ENCODE results near the gene CD6. TPM values are rescaled to one million over a fixed set of nuclear protein-coding genes. Genes with fewer than 3 reads are reported as not detected.

Gene CD6
- total and polyA plus RNA-seq, 2 of the 8 experiments (the other 6 are each of a cell fraction or from before 2014, with no cell fraction given) = 0.03 TPM; not detected in 1

DNA sequence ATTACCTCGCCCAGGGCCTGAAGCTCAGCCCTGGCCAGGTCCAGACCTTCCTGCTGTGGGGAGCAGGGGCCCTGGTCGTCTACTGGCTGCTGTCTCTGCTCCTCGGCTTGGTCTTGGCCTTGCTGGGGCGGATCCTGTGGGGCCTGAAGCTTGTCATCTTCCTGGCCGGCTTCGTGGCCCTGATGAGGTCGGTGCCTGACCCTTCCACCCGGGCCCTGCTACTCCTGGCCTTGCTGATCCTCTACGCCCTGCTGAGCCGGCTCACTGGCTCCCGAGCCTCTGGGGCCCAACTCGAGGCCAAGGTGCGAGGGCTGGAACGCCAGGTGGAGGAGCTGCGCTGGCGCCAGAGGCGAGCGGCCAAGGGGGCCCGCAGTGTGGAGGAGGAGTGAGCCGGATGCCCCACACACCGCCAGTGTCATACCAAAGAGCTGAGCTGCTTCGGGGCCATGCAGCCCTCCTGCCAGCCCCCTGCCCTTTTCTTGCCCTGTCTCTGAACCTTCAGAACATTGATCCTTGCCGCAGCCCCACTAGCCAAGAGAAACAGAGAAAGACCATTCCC, 49.6 kb upstream of the CD6 start:
- Histone ChIP-seq H4K20me1 (replicated peaks in 1 of 2; ENCODE audit: control insufficient read depth in 1 of 2, insufficient read depth in 2 of 2, low read length in 2 of 2) (peaks cover 7 to 16% of the 10 kb centered on the region in 2 experiments), H3K4me3 (ENCODE audit: extremely low read depth in 1 of 4, insufficient read depth in 2 of 4, low read depth in 3 of 4, low read length in 4 of 4) (no peak overlapping the region), H2BK12ac (ENCODE audit: low read depth, low read length) (no peak overlapping the region), H2BK120ac (replicated peaks; ENCODE audit: low read depth, low read length) (no peak overlapping the region), H4K5ac (ENCODE audit: insufficient read length, low read depth, low read length) (no peak overlapping the region), H4K91ac (replicated peaks; ENCODE audit: insufficient read length, low read length) (no peak overlapping the region), H3K4me2 (ENCODE audit: insufficient read depth in 1 of 2, low read depth in 2 of 2, low read length in 2 of 2) (no peak overlapping the region), H3K4me1 (replicated peaks in 1 of 4; ENCODE audit: control insufficient read depth in 3 of 4, insufficient read depth in 4 of 4, low read length in 3 of 4) (peaks cover 6 to 14% (median 6%) of the 10 kb centered on the region in 4 experiments), H4K8ac (ENCODE audit: extremely low read depth, insufficient read depth, low read length) (no peak overlapping the region; the same call in 1 of the 2 replicates), H3K56ac (replicated peaks; ENCODE audit: insufficient read length, low read depth, low read length) (no peak overlapping the region), H3K9me3 (ENCODE audit: insufficient read depth in 2 of 2, low read depth in 1 of 2, low read length in 1 of 2) (no peaks in the 10 kb centered on the region), H2BK15ac (ENCODE audit: low read length) (no peak overlapping the region), H3K27me3 (replicated peaks in 1 of 4; ENCODE audit: control insufficient read depth in 3 of 4, extremely low read depth in 1 of 4, insufficient read depth in 3 of 4, low read length in 3 of 4) (peaks cover 0 to 3% (median 0%) of the 10 kb centered on the region in 4 experiments; a peak in 1 of 7 replicates), H2BK20ac (ENCODE audit: low read length) (no peak overlapping the region), H3K9ac (replicated peaks in 1 of 4; ENCODE audit: extremely low read depth in 1 of 4, low read depth in 3 of 4, low read length in 3 of 4) (no peak overlapping the region), H3K4ac (replicated peaks; ENCODE audit: insufficient read length, low read depth, low read length) (no peak overlapping the region), H3K36me3 (ENCODE audit: control insufficient read depth in 2 of 4, insufficient read depth in 4 of 4, low read length in 3 of 4) (peaks cover 3 to 14% (median 9%) of the 10 kb centered on the region in 4 experiments; a peak in 5 of 8 replicates), H3K27ac (ENCODE audit: low read depth, low read length) (no peak overlapping the region), H3K79me2 (ENCODE audit: control insufficient read depth in 1 of 2, insufficient read depth in 2 of 2, low read length in 2 of 2) (peaks cover 1 to 18% of the 10 kb centered on the region in 2 experiments), H3K14ac (ENCODE audit: insufficient read length) (no peak overlapping the region), H3K23ac (ENCODE audit: insufficient read length) (no peak overlapping the region), H2BK5ac (ENCODE audit: low read depth, low read length) (no peak overlapping the region), H3K18ac (ENCODE audit: extremely low read depth, low read length) (no peak overlapping the region), H3K79me1 (ENCODE audit: low read depth, low read length) (peaks cover 9% of the 10 kb centered on the region), H2AK5ac (ENCODE audit: low read depth, low read length) (no peak overlapping the region), H2AFZ (ENCODE audit: low read length) (no peak overlapping the region), H3K23me2 (ENCODE audit: low read depth, low read length) (peaks cover 11% of the 10 kb centered on the region; the same call in 1 of the 2 replicates)
- no peak for DNase-seq (ENCODE audit: low read depth in 1 of 2, low spot score in 2 of 2)
- 87% methylated on average over 19 of the region's 23 CpGs; no CpG with 5 or more reads in 1 of the 2 experiments for whole genome bisulfite sequencing, 2 experiments (ENCODE audit: extremely low coverage in 1 of 2, insufficient coverage in 1 of 2, insufficient read length in 1 of 2, insufficient replicate concordance in 2 of 2, low coverage in 1 of 2, low lambda C conversion rate in 2 of 2, missing lambda C conversion rate in 1 of 2)
- ChIA-PET POLR2A (ENCODE audit: partially characterized antibody) (interaction anchor here (0.5 to 5.7 kb wide), 3 partner anchors 8 to 45 kb away, joined by 3 to 26 read pairs (median 4); partner anchors contain the start of gene TMEM109), CTCF (ENCODE audit: partially characterized antibody) (interaction anchor here (0.9 to 1.4 kb wide), 8 partner anchors 10 to 218 kb away, joined by 3 to 4 read pairs (median 3); no protein-coding TSS in a partner anchor)
- no peak for FAIRE-seq
- TF ChIP-seq CEBPB (IDR thresholded peaks at IDR 0.05; ENCODE audit: low read depth, low read length) (no peak), HDAC6 (IDR thresholded peaks at IDR 0.05; ENCODE audit: low read depth, low read length) (no peak), BACH1 (IDR thresholded peaks at IDR 0.05; ENCODE audit: low read length) (no peak), NRF1 (IDR thresholded peaks at IDR 0.05; ENCODE audit: low read depth, low read length) (no peak), SIRT6 (IDR thresholded peaks at IDR 0.05; ENCODE audit: low read length) (no peak), NANOG (IDR thresholded peaks at IDR 0.05; ENCODE audit: insufficient read depth, low read depth, low read length, poor library complexity, severe bottlenecking) (no peak), EGR1 (IDR thresholded peaks at IDR 0.05; ENCODE audit: borderline replicate concordance, low read depth, low read length) (no peak), GTF2F1 (IDR thresholded peaks at IDR 0.05; ENCODE audit: borderline replicate concordance, low read depth, low read length) (no peak), CHD1 (IDR thresholded peaks at IDR 0.05; ENCODE audit: low read depth, low read length) (no peak), KDM1A (IDR thresholded peaks at IDR 0.05; ENCODE audit: borderline replicate concordance, low read length) (no peak), POU5F1 (IDR thresholded peaks at IDR 0.05; ENCODE audit: low read depth, low read length) (no peak), SP2 (IDR thresholded peaks at IDR 0.05; ENCODE audit: low read length) (no peak)

Data from H1 (cell line).